Stimulated activated CD8-positive, alpha-beta memory T cell treated with anti-CD3 and anti-CD28 coated beads, Interleukin-4, amount 100 ng/mL, for 1 hour (primary cell): ENCODE measurements around the gene AP4B1.
"Not testable (repeated sequence)": the region's sequence is repeated elsewhere in the genome, so short reads cannot be mapped to it uniquely, and the experiment has no call there.

Experiments used
- DNase-seq, 2 donors: peaks; one replicate each; pipeline ENCODE4 v3.0.0-alpha.2; 2020; ENCODE audit warnings: low read depth in 2 of 2, low spot score in 1 of 2

Gene AP4B1

GRCh38 chr1:113904674-113905434 is at the start of gene AP4B1, which contains the start of gene DCLRE1B:
Gene AP4B1 (minus strand): TSS chr1:113904799. CDS start chr1:113904717, 82 bp downstream.
Gene DCLRE1B (plus strand): TSS chr1:113905326. CDS start chr1:113905587, 261 bp downstream.
- DNase-seq = peak; percentile 84 to 93

GRCh38 chr1:113951719-113952118 is 47.1 kb upstream of the AP4B1 start:
- no peak for DNase-seq

DNA sequence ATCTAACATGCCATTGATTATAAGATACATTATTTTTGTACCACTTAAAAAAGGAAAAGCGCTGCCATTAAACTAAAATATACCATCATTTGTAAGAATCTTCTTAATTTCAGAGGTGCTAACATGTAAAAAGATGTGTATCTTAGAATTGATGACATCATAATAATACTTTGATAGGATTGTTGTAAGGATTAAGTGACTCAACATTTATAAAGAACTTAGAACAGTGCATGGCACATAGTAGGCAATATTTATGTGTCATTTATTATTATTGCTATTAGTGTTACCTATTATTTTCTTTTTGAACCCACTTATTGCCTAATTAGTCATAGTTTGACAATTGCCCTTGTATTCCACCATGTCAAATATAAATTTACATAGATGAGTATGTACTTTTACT is 46.3 kb upstream of the AP4B1 start:
- DNase-seq = no peak

DNA sequence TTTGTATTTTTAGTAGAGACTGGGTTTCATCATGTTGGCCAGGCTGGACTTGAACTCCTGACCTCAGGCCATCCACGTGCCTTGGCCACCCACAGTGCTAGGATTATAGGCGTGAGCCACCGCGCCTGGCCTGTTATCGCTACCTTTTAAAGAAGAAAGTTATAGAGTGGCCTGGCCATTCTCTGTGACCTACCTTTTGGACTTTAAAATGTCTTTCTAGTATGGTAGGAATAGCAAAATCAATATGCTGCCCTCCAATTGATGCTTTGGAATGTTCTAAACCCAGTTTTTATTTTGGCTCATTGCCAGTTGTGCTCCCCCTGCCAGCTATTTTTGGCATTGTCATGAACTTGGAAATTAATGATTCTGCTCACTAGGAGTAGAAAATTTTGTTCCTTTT is 44.4 kb upstream of the AP4B1 start:
- DNase-seq = no peak

GRCh38 chr1:113948151-113948550 is 43.6 kb upstream of the AP4B1 start:
- not testable (repeated sequence) for DNase-seq

GRCh38 chr1:113947388-113948107 is 42.9 kb upstream of the AP4B1 start:
- DNase-seq = no peak

DNA sequence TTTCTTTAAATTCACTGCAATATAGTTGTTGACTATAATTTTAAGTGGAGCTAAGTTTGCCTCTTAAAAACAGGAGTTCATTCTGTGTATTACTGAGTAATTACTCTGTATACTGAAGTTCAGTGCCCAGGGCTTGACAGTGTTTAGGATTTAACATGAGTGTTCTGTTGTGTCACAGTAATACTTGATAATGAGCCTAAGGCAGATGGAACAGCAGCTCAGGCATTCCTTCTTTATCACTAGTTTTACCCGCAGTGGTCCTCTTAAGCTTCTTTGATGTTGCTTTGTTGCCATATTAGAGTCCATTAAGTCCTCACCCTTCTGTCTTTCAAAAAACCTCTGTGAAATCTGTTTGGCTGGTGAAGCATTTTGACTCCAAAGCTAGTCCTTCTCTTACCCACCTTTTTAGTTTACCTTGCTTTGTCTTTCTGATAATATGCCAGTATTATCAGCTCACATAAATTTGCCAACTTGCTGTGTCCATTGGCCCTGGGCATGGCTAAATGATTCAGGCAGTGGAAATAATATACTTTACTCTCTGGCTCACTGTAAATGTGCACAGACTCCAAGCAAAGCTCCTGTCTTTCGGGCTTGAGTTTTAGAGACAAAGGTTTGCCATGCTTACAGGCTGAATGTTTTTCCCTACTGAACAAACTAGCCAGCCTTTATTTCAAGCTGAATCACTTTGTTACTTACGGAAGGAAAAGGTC is 42.2 kb upstream of the AP4B1 start:
- no peak for DNase-seq

DNA sequence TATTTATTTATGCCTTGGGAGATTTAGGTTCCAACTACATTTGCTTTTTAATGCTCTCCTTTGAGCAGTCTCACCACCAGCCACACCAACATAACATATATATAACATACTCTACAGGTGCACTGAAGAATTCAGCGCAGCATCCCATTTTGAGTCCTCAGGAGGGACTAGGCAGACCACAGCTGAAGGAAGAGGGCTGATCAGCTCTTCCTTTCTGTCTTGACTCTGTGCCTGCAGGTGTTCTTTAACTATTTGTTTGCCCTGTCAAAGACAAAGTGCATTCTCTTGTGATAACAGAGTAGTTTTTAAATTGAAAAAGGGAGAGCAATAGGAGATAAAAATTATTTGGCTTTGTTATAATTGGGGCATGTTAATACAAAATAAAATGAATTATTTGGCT is 41.5 kb upstream of the AP4B1 start:
- no peak for DNase-seq

DNA sequence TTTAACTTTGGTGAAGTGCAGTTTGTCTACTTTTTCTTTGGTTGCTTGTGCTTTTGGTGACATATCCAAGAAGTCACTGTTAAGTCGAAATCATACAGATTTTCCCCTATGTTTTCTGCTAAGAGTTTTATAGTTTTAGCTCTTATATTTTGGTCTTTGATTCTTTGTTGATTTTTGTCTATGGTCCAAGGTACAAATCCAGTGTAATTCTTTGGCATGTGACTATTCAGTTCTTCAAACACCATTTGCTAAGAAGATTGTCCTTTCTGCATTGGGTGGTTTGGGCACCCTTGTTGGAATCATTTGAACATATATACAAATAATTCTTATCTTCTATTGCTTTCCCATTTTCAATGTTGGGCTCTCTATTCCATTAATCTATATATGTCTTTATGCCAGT is 40.7 kb upstream of the AP4B1 start:
- DNase-seq = no peak

- DNase-seq = no peak
Observed at GRCh38 chr1:113943028-113943811, 38.6 kb upstream of the AP4B1 start.

GRCh38 chr1:113942527-113942926 is 37.9 kb upstream of the AP4B1 start:
- DNase-seq = no peak

- no peak for DNase-seq
Observed at GRCh38 chr1:113941245-113941559, 36.6 kb upstream of the AP4B1 start.

- DNase-seq = peak in 1 of 2 donors; percentile 13
Observed at GRCh38 chr1:113940365-113941244, 36.0 kb upstream of the AP4B1 start.

DNA sequence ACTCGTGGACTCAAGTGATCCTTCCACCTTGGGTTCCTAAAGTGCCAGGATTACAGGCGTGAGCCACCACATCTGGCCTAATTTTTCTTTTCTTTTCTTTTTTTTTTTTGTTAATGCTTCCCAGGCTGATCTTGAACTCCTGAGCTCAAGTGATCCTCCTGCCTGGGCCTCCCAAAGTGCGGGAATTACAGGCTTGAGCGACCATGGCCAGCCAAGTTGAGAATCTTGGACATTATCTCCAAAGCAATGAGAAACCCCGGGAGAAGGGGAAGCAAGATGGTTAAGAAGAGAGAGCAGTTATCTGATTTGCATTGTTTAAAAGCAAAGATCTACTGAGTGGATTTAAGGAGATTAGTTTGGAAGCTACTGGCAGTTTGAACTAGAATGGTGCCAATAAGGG is 33.6 kb upstream of the AP4B1 start:
- no peak for DNase-seq

DNA sequence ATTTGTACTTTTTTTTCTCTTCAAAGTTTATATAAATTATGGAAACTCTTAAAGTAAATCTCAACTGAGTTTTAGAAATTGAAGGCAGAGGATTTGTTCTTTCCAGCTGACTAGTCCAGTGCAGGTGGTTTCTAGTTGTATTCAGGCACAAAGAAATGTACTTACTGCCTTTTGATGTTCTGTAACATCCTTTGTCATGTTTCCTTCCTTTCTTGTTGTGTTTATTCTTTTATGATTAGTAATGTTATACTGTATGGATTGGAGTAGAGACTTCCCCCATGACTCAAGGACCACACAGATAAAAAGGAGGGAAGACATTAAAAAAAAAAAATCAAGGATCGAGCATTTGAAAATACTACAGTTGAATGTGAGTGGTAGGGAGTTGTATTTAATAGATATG is 32.5 kb upstream of the AP4B1 start:
- DNase-seq = no peak

DNA sequence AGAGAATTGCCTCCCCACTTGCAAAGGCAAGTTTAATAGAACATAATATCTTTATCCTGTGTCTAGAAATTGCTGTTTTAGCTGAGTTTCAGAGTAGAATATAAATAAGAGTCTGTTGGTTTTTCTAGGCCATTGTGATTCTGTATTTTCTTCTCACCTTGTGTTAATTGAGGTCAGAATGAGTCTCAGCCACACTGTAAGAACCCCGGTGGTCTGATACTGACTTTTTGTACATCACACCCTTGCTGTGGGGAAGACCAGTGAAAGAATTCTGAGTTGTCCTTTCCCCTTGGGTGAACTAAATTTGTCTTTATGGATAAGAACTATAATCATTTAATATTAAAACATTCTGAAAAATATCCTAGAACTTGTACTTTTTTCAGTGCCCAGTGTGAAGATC is 31.4 kb upstream of the AP4B1 start:
- no peak for DNase-seq

GRCh38 chr1:113935176-113935575 is 30.6 kb upstream of the AP4B1 start:
- no peak for DNase-seq

DNA sequence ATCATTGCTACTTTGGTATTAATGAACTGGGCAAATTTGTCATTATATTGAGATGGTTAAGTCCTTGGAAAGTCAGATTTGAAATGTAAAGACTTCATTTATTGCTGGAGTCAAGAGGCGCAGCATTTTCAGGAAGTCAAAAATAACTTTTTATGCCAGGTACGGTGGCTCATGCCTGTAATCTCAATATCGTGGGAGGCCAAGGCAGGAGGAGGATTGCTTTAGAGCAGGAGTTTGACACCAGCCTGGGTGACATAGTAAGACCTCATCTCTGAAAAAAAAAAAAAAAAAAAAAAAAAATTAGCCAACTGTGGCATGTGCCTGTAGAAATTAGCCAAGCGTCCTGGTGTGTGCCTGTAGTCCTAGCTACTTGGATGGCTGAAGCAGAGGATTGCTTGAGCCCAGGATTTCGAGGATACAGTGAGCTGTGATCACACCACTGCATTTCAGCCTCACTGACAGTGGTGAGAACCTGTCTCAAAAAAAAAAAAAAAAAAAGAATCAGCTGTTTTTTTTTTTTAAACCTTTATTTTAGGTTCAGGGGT is 30.0 kb upstream of the AP4B1 start:
- DNase-seq = no peak

- DNase-seq = no peak
Observed at GRCh38 chr1:113934006-113934405, 29.4 kb upstream of the AP4B1 start.

- DNase-seq = no peak
Observed at GRCh38 chr1:113931451-113931851, 26.9 kb upstream of the AP4B1 start.
